ENCODE data around the gene SUSD6.
"Not testable (repeated sequence)": the region's sequence is repeated elsewhere in the genome, so short reads cannot be mapped to it uniquely, and the experiment has no call there.

The SUSD6 gene

GRCh38 chr14:69647642-69648041, 36.2 kb downstream of the SUSD6 start:
- DNase-seq (ENCODE audit: low read depth in 4 of 4, low spot score in 1 of 4), result not testable (repeated sequence)

- DNase-seq (ENCODE audit: low read depth in 4 of 4, low spot score in 1 of 4), result no peak
Measured at GRCh38 chr14:69648480-69649451, 37.4 kb downstream of the SUSD6 start.

GRCh38 chr14:69650948-69651369, 39.6 kb downstream of the SUSD6 start:
- DNase-seq (ENCODE audit: low read depth in 4 of 4, low spot score in 1 of 4), result no peak

GRCh38 chr14:69651664-69652063, 40.3 kb downstream of the SUSD6 start:
- no peak for DNase-seq (ENCODE audit: low read depth in 4 of 4, low spot score in 1 of 4)

GRCh38 chr14:69652942-69653684, 41.7 kb downstream of the SUSD6 start:
- DNase-seq (ENCODE audit: low read depth in 4 of 4, low spot score in 1 of 4), result no peak

GRCh38 chr14:69654116-69654515, 42.7 kb downstream of the SUSD6 start:
- DNase-seq (ENCODE audit: low read depth in 4 of 4, low spot score in 1 of 4), result no peak

- DNase-seq (ENCODE audit: low read depth in 4 of 4, low spot score in 1 of 4), result no peak
Measured at GRCh38 chr14:69657950-69658355, 46.6 kb downstream of the SUSD6 start.

- no peak for DNase-seq (ENCODE audit: low read depth in 4 of 4, low spot score in 1 of 4)
Measured at GRCh38 chr14:69658664-69659261, 47.4 kb downstream of the SUSD6 start.

- DNase-seq (ENCODE audit: low read depth in 4 of 4, low spot score in 1 of 4), result no peak
Measured at GRCh38 chr14:69660344-69661193, 49.2 kb downstream of the SUSD6 start.

- DNase-seq (ENCODE audit: low read depth in 4 of 4, low spot score in 1 of 4), result no peak
Measured at GRCh38 chr14:69661194-69661537, 49.8 kb downstream of the SUSD6 start.

- DNase-seq (ENCODE audit: low read depth in 4 of 4, low spot score in 1 of 4), result no peak
Measured at GRCh38 chr14:69662636-69663299, 51.4 kb downstream of the SUSD6 start.

GRCh38 chr14:69663300-69663643, 51.9 kb downstream of the SUSD6 start:
- DNase-seq (ENCODE audit: low read depth in 4 of 4, low spot score in 1 of 4), result no peak

- no peak for DNase-seq (ENCODE audit: low read depth in 4 of 4, low spot score in 1 of 4)
Measured at GRCh38 chr14:69664265-69664664, 52.9 kb downstream of the SUSD6 start.

GRCh38 chr14:69664865-69665526, 53.6 kb downstream of the SUSD6 start:
- DNase-seq (ENCODE audit: low read depth in 4 of 4, low spot score in 1 of 4), result no peak

GRCh38 chr14:69665631-69666030, 54.2 kb downstream of the SUSD6 start:
- DNase-seq (ENCODE audit: low read depth in 4 of 4, low spot score in 1 of 4), result no peak

GRCh38 chr14:69666112-69666511, 54.7 kb downstream of the SUSD6 start:
- DNase-seq (ENCODE audit: low read depth in 4 of 4, low spot score in 1 of 4), result no peak

GRCh38 chr14:69666690-69667211, 55.4 kb downstream of the SUSD6 start:
- no peak for DNase-seq (ENCODE audit: low read depth in 4 of 4, low spot score in 1 of 4)

GRCh38 chr14:69667938-69668335, 56.5 kb downstream of the SUSD6 start:
- no peak for DNase-seq (ENCODE audit: low read depth in 4 of 4, low spot score in 1 of 4)

- no peak for DNase-seq (ENCODE audit: low read depth in 4 of 4, low spot score in 1 of 4)
Measured at GRCh38 chr14:69669375-69669774, 58.0 kb downstream of the SUSD6 start.

- no peak for DNase-seq (ENCODE audit: low read depth in 4 of 4, low spot score in 1 of 4)
Measured at GRCh38 chr14:69670093-69670492, 58.7 kb downstream of the SUSD6 start.

All from stimulated activated CD4-positive, alpha-beta T cell treated with anti-CD3 and anti-CD28 coated beads, Interleukin-1b, Interleukin-23, amount 100 ng/mL, for 24 hours (primary cell).